ENCODE data around the gene PTGDS.

Gene PTGDS

DNA sequence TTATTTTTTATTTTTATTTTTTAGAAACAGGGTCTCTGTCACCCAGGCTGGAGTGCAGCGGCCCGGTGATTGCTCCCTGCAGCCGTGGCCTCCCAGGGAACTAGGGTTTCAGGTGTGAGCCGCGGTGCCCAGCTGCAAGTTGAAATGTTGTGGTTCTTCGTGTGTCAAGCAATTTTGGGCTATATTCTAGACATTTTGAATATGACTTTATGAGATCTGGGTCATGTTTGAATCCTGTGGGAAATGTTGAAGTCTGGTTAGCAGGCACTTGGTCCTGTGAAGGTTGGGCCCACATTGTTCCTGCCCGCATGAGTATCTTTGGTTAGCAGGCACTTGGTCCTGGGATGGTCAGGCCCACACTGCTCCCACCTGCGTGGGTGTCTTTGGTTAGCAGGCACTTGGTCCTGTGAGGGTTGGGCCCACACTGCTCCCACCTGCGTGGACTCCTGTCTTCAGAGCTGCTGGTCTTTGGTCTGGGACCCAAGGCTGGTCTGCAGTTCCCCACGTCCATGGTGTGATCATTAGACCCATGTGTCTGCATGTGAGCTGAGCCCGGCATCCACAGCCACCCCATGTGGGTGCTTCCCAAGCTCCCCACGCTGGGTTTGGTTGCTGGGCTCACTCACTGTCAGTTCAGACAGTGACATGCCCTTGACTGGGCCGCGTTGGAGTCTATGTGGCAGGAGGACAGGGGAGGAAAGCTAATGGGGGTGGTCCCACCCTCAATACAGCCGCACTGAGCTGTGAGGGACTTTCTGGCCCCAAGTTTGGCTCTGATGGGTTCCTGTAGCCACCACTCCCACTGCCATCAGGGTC, 39.9 kb upstream of the PTGDS start:
- TF ChIP-seq CTCF (conservative IDR thresholded peaks at IDR 0.05; ENCODE audit: low read depth, low read length) = no peak
- H3K4me3 ChIP-seq (ENCODE audit: low read length) = no peak overlapping the region
- no peak for DNase-seq (ENCODE audit: low read depth)

DNA sequence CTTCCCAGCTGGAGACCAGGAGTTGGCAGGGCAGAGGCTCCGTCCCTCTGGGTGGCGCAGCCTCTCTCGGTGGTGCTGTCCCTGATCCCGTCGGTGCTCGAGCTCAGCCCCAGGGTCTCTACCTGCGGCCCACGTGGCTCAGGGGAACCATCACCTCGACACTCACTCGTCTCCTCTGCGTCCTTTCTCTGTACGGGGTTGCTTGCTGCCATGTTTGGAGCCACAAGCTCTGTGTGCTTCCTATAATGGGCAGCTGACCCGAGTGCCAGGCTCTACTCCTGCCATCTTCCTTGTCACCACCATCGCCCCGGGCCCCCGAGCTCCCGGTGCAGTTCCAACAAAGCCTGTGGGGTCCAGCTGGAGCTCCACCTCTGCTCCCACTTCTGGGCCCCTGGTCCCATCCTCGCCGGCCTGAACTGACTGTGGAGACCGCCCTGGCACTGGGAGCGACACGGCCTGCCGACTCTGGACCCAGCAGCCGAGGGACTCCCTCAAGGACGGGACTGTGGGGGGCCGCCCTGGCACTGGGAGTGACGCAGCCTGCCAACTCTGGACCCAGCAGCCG, 37.8 kb upstream of the PTGDS start:
- TF ChIP-seq CTCF (conservative IDR thresholded peaks at IDR 0.05; ENCODE audit: low read depth, low read length) = no peak
- no peak overlapping the region for H3K4me3 ChIP-seq (ENCODE audit: low read length)
- no peak for DNase-seq (ENCODE audit: low read depth)

- no peak overlapping the region for H3K4me3 ChIP-seq (ENCODE audit: low read length)
- DNase-seq (ENCODE audit: low read depth) = no peak
- TF ChIP-seq CTCF (conservative IDR thresholded peaks at IDR 0.05; ENCODE audit: low read depth, low read length) = no peak
Measured at GRCh38 chr9:136939996-136940525, 37.2 kb upstream of the PTGDS start.

DNA sequence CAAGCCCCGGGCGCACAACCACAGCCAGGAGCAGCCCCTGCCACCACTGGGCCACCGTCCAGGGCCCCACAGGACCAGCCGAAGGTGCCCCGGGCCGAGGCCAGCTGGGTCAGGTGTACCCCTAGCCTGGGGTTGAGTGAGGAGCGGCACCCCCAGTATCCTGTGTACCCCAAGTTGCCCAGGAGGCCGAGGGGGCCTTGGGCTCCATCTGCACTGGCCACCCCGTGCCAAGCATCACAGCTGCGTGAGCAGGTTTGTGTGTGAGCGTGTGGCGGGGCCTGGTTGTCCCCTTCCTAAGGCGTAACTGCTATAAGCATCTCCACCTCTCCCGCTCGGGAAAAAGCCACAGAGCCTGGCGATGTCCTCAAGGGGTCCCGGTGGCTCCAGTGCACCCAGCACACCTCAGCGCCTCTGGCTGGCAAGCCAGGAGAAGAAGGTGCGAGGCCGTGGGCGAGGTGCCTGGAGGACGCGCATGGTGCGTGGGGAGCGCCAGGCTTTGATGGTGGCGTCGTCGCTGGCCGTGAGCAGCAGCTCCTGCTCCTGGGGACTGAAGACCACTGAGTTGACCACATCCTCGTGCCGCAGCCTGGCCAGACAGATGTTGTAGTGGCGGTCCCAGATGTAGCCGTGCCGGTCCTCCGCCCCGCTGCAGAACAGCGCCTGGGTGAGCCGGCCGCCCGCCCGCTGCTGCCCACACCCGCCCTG, 36.6 kb upstream of the PTGDS start:
- no peak overlapping the region for H3K4me3 ChIP-seq (ENCODE audit: low read length)
- DNase-seq (ENCODE audit: low read depth) = no peak
- no peak for TF ChIP-seq CTCF (conservative IDR thresholded peaks at IDR 0.05; ENCODE audit: low read depth, low read length)

GRCh38 chr9:136941231-136942111, 35.8 kb upstream of the PTGDS start:
- no peak for TF ChIP-seq CTCF (conservative IDR thresholded peaks at IDR 0.05; ENCODE audit: low read depth, low read length)
- H3K4me3 ChIP-seq (ENCODE audit: low read length) = no peak overlapping the region
- no peak for DNase-seq (ENCODE audit: low read depth)

DNA sequence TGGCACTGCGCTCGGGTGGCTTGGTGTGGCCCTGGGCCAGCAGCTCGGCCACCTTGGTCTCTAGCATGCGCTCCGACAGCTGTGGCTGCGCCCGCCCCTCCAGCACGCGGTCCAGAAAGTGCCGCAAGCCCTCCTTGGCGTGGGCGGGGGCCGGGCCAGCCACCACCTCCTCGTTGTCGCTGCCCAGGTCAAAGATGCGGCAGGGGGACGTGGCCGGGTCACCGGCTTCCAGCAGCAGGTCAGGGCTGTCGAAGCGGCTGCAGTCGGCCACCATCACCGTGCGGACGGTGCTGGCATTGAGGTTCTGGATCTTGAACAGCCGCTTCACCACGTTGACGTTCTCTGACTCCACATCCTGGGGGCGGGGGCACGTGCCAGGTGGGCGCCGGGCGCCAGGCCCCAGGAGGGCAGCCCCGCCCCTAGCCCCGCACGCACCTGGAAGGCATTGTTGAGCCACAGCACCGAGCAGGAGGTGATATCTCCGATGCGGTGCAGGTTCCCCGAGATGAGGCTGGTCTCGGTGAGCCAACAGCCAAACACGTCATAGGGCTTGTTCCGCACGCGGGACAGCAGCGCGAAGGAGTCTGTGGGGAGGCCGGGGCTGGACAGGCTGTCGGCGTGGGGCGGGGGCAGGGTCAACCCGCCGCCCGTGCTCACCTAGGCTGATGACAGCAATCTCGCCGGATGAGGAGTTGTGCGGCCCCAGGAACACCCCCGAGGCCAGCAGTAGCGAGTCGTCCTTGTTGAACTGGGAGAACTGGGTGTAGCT, 35.0 kb upstream of the PTGDS start:
- no peak overlapping the region for H3K4me3 ChIP-seq (ENCODE audit: low read length)

More for the DNA sequence above, 35.0 kb upstream of the PTGDS start:
- no peak for TF ChIP-seq CTCF (conservative IDR thresholded peaks at IDR 0.05; ENCODE audit: low read depth, low read length)
- DNase-seq (ENCODE audit: low read depth) = no peak

Data from retinal pigment epithelial cell (primary cell).